Gastroesophageal sphincter (tissue), 3 donors: Measurements from ENCODE around the gene CENATAC.

ENCODE experiments used
- CTCF ChIP-seq, 4 experiments: fragments of 200-600 bp in 2 of 4; fragments of 450-650 bp in 2 of 4; sonication (generic) in 1 of 4; IDR thresholded peaks; one replicate each; pipeline ENCODE4 v1.5.1; 2017 to 2019; ENCODE audit warnings: antibody characterized with exemption in 4 of 4, mild to moderate bottlenecking in 2 of 4, moderate library complexity in 2 of 4
- EP300 ChIP-seq: sonication (generic); formaldehyde crosslinking; IDR thresholded peaks from one replicate; pipeline ENCODE4 v1.6.1; 2017; ENCODE audit warnings: antibody characterized with exemption, mild to moderate bottlenecking
- POLR2A ChIP-seq, 2 donors: fragments of 450-650 bp; IDR thresholded peaks; one replicate each; pipeline ENCODE4 v1.6.1; 2017; ENCODE audit warnings: antibody characterized with exemption in 2 of 2, mild to moderate bottlenecking in 2 of 2, moderate library complexity in 1 of 2
- POLR2AphosphoS5 ChIP-seq: sonication (generic); formaldehyde crosslinking; IDR thresholded peaks from one replicate; pipeline ENCODE4 v1.6.1; 2017; ENCODE audit warnings: antibody characterized with exemption

DNA sequence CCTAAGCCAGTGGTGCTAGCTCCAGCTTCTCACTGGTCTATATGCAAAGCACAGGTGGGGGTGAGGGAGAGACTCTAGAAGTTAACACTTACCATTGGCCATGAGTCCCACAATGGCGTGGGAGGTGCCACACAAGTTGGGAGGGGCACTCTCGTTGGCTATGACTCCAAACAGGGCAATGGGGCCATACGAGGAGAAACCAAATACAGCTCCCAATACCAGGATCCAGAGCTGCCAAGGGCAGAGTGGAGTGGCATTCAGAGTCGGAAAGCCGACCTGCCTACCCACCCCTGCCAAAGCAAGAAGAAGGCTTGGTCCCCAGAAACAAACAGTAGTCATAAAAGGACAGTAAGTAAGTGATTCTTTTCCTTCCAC, 27.1 kb downstream of the CENATAC start:
- TF ChIP-seq POLR2AphosphoS5, result no peak
- TF ChIP-seq EP300, result no peak
- TF ChIP-seq CTCF (IDR thresholded peaks at IDR 0.05), result no peak
- TF ChIP-seq POLR2A (IDR thresholded peaks at IDR 0.05), result no peak
